PC-3 (cell line): ENCODE data around the gene RAI1.

ENCODE experiments used
- CTCF ChIP-seq: fragments of 300-600 bp; sonication (generic); conservative IDR thresholded peaks from 2 replicates; pipeline ENCODE4 v1.5.1; 2017; ENCODE audit warnings: antibody characterized with exemption, low read depth, mild to moderate bottlenecking, low read length
- EZH2 ChIP-seq: fragments of 300-600 bp; sonication (generic); IDR thresholded peaks from one replicate; pipeline ENCODE4 v1.6.1; 2017; ENCODE audit warnings: antibody characterized with exemption, mild to moderate bottlenecking, low read length; ENCODE audit not compliant: unreplicated experiment

- TF ChIP-seq CTCF, result no peak
- TF ChIP-seq EZH2, result no peak
Measured at GRCh38 chr17:17698869-17699351, 17.7 kb downstream of the RAI1 start.
